GM18502 (cell line): ENCODE results near the gene AP5M1.
"Not testable (repeated sequence)": the region's sequence is repeated elsewhere in the genome, so short reads cannot be mapped to it uniquely, and the experiment has no call there.

Experiments used
- ATAC-seq: cut with Tn5 transposase; IDR thresholded peaks from one replicate; pipeline ENCODE4 v1.9.1; 2021; ENCODE audit warnings: mild to moderate bottlenecking; ENCODE audit not compliant: unreplicated experiment, poor library complexity

AP5M1 gene

GRCh38 chr14:57268161-57269069 is at the start of gene AP5M1, which contains the start of gene EXOC5:
Gene AP5M1 (plus strand): TSS chr14:57268971. CDS start chr14:57269315, 344 bp downstream.
Gene EXOC5 (minus strand): TSS chr14:57268905. CDS start chr14:57268648, 257 bp downstream.
- peak; percentile 87 for ATAC-seq

- no peak for ATAC-seq
Observed at GRCh38 chr14:57221931-57222330, 46.8 kb upstream of the AP5M1 start.

- ATAC-seq = no peak
Observed at GRCh38 chr14:57227083-57227482, 41.7 kb upstream of the AP5M1 start.

GRCh38 chr14:57228320-57228719 is 40.5 kb upstream of the AP5M1 start:
- ATAC-seq = not testable (repeated sequence)

- no peak for ATAC-seq
Observed at GRCh38 chr14:57232006-57232405, 36.8 kb upstream of the AP5M1 start.

GRCh38 chr14:57240115-57240514 is 28.7 kb upstream of the AP5M1 start:
- ATAC-seq = not testable (repeated sequence)

- ATAC-seq = no peak
Observed at GRCh38 chr14:57243320-57243719, 25.5 kb upstream of the AP5M1 start.

GRCh38 chr14:57244106-57244505 is 24.7 kb upstream of the AP5M1 start:
- no peak for ATAC-seq

GRCh38 chr14:57245941-57246340 is 22.8 kb upstream of the AP5M1 start:
- no peak for ATAC-seq

GRCh38 chr14:57246933-57247657 is 21.7 kb upstream of the AP5M1 start:
- ATAC-seq = no peak

GRCh38 chr14:57254884-57255283 is 13.9 kb upstream of the AP5M1 start:
- peak; percentile 88 for ATAC-seq

- not testable (repeated sequence) for ATAC-seq
Observed at GRCh38 chr14:57258221-57258620, 10.6 kb upstream of the AP5M1 start.

GRCh38 chr14:57259672-57260071 is 9.1 kb upstream of the AP5M1 start:
- no peak for ATAC-seq

- ATAC-seq = no peak
Observed at GRCh38 chr14:57261604-57262003, 7.2 kb upstream of the AP5M1 start.

- no peak for ATAC-seq
Observed at GRCh38 chr14:57262117-57262516, 6.7 kb upstream of the AP5M1 start.

- no peak for ATAC-seq
Observed at GRCh38 chr14:57266065-57266464, 2.7 kb upstream of the AP5M1 start.

GRCh38 chr14:57273236-57273635 is 4.5 kb downstream of the AP5M1 start:
- ATAC-seq = no peak

GRCh38 chr14:57274551-57274950 is 5.8 kb downstream of the AP5M1 start:
- no peak for ATAC-seq

GRCh38 chr14:57275023-57275664 is 6.4 kb downstream of the AP5M1 start:
- ATAC-seq = no peak

- ATAC-seq = no peak
Observed at GRCh38 chr14:57277062-57277461, 8.3 kb downstream of the AP5M1 start.

GRCh38 chr14:57287745-57288144 is 19.0 kb downstream of the AP5M1 start:
- no peak for ATAC-seq
